Stimulated activated CD4-positive, alpha-beta T cell treated with anti-CD3 and anti-CD28 coated beads, Interleukin-15, amount 100 ng/mL, for 24 hours (primary cell): Measurements from ENCODE around the gene OGFRL1.

Experiments
- DNase-seq: peaks from one replicate; pipeline ENCODE4 v3.0.0-alpha.2; 2020

OGFRL1 gene

DNA sequence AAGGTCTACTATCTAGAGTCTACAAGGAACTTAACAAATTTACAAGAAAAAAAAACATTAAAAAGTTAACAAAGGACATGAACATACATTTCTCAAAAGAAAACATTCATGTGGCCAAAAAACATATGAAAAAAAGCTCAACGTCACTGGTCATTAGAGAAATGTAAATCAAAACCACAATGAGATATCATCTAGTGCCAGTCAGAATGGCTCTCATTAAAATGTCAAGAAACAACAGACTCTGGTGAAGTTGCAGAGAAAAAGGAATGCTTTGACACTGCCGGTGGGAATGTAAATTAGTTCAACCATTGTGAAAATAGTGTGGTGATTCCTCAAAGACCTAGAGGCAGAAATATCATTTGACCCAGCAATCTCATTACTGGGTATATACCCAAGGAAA lies 48.3 kb downstream of the OGFRL1 start:
- no peak for DNase-seq

DNA sequence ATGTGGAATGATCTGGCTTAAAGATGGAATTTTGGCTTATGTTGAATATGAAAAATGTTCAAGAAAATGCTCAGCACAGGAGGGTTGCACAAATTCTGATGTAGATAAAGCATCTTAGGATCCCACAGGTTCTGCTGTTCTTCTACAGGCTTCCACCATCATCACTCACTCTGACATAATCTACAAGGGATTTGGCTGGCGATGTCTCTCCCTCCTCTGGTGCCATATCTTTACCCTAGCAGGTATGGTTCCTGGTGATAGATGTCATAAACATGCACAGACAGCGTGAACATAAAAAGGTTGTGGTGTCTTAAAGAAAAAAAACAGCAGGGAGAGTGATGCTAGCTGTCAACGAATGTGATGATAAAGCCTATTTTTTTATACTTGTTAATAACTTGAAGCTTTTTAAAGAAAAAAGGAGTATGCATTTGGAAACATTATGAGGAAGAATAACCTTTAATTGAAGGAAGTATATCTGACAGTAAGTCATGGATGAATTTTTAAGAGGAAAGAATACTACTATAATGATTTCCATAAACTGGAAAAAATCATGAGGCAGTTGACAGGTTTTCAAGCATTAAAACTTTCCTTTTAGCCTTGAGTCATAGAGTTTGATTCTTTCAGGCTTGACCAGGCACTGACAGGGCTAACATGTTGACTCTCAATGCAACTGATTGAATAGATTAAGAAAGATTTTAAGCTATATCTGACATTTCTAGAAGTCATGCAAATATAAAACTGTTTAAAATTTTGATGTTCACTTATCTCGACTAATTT lies 50.1 kb downstream of the OGFRL1 start:
- DNase-seq, result no peak

DNA sequence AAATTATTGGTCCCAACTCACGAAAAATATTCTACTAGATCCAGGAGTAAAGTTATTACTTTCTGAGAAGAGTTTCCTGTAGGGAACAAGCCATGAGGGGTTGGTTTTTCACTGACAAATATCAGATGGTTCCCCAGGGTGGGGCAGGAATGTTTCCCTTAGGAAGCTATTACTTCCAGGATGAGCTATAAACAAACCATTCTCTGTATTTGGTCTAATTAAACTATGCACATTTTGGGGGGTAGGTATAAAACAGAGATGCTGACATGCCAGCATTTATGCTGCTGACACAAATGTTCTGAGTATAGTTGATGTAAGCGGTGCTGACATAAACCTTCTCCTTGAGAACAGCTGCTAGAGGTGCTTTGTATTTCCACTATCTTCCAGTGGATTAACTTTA lies 54.2 kb downstream of the OGFRL1 start:
- no peak for DNase-seq

DNA sequence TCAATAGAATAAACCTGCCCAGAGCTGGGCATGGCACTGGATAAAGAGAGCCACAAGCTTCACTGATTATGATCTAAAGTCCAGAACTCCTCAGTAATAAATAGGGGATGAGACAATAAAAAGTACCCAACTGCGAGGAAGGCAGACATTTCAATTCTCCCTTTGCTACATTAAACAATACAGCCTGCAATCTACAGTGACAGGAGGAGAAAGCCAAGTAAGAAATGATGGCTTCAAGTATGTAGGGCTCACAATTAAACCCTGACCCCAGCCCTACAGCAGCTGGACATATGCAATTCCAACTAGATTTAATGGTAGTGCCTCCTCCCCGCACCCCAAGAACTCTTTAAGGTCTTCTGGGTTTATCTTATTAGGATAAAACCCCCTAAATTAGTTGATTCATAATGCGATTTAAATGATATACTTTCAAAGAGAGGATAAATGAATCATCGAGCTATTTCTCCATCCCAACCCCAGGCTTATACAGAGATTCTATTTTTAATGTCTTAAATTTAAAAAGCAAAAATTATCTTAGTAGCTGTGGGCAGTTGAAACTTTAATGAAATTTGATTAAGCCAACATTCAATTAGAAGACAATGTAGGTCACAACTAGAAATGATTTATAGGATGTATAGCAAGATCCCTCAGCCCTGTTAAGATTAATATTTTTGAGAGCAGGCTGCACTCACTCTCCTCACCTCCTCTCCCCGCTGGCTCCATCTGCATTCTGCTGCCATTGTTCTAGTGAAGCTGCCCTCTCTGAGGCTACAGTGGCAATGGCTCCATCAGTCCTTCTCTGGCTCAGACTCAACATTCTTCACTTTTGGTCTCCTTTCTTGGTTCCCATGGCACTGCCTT lies 57.1 kb downstream of the OGFRL1 start:
- DNase-seq, result no peak

DNA sequence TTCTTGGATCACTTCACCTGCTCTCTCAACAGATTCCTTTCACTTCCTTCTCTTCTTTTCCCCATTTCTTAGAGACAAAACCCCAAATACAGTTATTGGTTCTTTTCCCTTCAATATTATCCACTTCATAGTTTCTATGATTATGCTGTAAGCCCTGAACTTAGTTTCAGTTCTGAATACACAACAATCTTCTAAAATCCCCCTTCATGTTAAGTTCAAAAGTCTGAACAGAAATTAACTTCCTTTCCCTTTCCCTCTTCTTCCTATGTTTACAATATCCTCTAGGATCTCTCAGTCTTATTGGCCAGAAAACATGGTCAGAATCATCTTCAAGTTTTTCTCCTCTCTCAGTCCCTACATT lies 57.7 kb downstream of the OGFRL1 start:
- no peak for DNase-seq

DNA sequence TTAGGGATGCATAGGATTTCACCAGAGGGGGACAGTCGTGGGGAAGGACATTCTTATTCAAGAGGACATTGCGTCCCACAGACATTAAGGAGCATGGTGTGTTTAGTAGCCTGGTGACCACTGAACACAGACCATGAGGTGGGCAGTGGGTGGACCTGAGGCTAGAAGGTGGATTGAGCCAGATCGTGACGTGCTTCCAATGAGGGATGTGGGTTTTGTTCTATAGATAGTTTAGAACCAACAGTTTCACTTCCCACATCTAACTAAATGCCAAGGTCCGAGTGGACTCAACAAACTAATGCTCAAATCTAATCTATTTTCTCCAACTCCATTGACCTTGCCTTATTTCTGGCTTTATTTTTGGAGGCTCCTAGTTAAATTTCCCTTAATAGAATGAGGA lies 58.5 kb downstream of the OGFRL1 start:
- no peak for DNase-seq

DNA sequence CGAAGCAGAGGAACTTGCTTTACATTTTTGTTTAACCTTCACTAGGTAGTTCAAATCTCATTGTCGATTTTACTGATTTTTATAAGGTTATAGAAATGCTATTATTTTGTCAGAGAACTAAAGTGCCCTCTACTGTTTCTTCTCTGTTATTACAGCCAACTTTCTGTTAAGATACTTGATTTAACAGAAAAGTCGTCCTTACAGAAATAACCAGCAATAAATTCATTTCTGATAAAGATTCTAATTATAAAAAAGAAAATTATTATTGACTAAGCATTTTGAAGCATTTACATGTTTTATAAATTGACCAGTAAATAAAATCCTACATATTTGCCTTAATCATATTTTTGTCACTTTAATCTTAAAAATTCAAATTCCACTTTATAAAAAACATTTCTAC lies 60.8 kb downstream of the OGFRL1 start:
- DNase-seq, result no peak

DNA sequence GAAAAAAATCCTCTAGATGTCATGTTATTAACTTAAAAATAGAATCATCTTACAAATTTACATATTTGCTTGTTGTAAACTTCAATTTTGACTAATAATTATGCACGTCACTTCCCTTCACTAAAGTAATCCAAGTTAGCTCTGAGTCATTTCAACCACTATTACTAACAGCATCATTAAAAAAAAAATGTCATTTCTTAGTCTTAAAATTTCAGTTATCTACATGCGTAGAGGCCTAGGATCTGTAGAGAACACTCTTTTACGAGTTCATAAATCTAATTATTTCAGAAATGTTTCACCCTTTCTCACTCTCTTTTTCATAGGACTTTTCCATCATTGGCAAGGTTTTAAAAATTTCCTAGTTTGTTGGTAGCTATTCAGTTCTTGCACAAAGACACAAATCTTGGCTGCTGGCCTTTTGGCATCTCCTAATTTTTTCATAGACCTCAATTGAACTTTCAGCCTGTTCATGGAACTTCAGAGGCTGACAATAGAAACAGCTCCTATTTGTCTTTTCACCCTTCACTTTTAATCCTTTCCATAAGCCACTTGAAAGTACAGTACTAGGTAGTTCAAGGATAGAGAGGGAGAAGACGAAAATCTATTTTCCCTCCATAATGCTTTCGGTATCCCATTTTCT lies 61.5 kb downstream of the OGFRL1 start:
- no peak for DNase-seq

DNA sequence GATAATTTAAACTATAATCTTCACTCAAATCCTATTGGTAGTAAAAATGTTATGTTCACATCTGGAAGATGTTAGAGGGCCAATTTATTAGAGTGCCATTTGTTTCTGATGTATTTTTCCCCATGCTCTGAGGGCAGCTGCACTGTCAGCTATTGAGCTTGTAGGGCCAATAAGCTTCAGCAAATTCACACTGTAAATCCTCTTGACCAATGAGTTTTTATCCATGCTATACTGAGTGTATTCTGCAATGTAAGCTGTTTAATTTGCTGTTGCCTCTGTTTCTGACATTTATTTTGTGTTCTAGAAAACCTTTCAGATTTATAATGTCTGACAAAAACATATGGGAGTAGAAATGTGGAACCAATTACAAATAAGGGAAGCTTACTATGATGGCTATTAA lies 62.6 kb downstream of the OGFRL1 start:
- DNase-seq, result no peak
